Measurements from ENCODE around the gene OIT3. TPM values are rescaled to one million over a fixed set of nuclear protein-coding genes. Genes with fewer than 3 reads are reported as not detected.
"Not testable (repeated sequence)": the region's sequence is repeated elsewhere in the genome, so short reads cannot be mapped to it uniquely, and the experiment has no call there.

OIT3 gene
- total RNA-seq, 2 experiments from 2014 or later: not detected

DNA sequence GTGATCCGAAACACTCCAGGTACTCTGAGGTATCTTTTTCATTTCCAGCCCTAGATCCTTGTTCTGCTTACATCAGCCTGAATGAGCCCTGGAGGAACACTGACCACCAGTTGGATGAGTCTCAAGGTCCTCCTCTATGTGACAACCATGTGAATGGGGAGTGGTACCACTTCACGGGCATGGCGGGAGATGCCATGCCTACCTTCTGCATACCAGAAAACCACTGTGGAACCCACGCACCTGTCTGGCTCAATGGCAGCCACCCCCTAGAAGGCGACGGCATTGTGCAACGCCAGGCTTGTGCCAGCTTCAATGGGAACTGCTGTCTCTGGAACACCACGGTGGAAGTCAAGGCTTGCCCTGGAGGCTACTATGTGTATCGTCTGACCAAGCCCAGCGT is 5.1 kb downstream of the OIT3 start:
- TF ChIP-seq, protein P1, sequence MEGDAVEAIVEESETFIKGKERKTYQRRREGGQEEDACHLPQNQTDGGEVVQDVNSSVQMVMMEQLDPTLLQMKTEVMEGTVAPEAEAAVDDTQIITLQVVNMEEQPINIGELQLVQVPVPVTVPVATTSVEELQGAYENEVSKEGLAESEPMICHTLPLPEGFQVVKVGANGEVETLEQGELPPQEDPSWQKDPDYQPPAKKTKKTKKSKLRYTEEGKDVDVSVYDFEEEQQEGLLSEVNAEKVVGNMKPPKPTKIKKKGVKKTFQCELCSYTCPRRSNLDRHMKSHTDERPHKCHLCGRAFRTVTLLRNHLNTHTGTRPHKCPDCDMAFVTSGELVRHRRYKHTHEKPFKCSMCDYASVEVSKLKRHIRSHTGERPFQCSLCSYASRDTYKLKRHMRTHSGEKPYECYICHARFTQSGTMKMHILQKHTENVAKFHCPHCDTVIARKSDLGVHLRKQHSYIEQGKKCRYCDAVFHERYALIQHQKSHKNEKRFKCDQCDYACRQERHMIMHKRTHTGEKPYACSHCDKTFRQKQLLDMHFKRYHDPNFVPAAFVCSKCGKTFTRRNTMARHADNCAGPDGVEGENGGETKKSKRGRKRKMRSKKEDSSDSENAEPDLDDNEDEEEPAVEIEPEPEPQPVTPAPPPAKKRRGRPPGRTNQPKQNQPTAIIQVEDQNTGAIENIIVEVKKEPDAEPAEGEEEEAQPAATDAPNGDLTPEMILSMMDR (conservative IDR thresholded peaks at IDR 0.05; ENCODE audit: low read length): no peak
- TF ChIP-seq EZH2phosphoT487 (IDR thresholded peaks at IDR 0.05; ENCODE audit: borderline replicate concordance, low read depth, low read length): no peak

DNA sequence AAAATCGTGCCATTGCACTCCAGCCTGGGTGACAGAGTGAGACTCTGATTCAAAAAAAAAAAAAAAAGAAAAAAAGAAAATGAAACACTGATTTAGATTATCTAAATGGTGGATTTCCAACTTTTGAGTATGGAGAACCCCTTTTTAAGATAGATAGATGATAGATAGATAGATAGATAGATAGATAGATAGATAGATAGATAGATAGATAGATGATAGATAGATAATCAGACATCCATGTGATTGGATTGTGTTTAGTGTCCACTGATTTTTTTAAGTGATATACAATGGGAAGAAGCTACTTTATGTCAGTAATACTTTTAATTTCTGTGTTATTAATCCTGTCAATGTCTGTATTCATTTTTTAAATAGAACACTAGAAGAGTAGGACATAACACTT is 6.0 kb downstream of the OIT3 start:
- no peaks in the 10 kb centered on the region for H3K36me3 ChIP-seq (ENCODE audit: insufficient read depth, low read length)
- H3K27ac ChIP-seq (ENCODE audit: low read depth, low read length, poor library complexity, severe bottlenecking): no peak overlapping the region
- intact Hi-C loops (cut with micrococcal nuclease; ENCODE audit: unreplicated experiment): no loop called here
- H3K9me2 ChIP-seq (ENCODE audit: insufficient read depth, low read length): no peaks in the 10 kb centered on the region
- DNase-seq (ENCODE audit: low spot score): no peak
- H3K9me3 ChIP-seq (ENCODE audit: low read length): no peaks in the 10 kb centered on the region
- no peak overlapping the region for H2AFZ ChIP-seq (ENCODE audit: low read length)
- BruUV-seq (replicated peaks): no TSS peak
- no peak for TF ChIP-seq EZH2phosphoT487 (IDR thresholded peaks at IDR 0.05; ENCODE audit: borderline replicate concordance, low read depth, low read length)
- TF ChIP-seq, protein P1 (conservative IDR thresholded peaks at IDR 0.05; ENCODE audit: low read length): no peak
- no peak overlapping the region for H3K4me2 ChIP-seq (ENCODE audit: low read length)
- no peak overlapping the region for H3K4me3 ChIP-seq (ENCODE audit: low read depth, low read length, poor library complexity, severe bottlenecking)
- no peaks in the 10 kb centered on the region for H3K4me1 ChIP-seq (ENCODE audit: insufficient read depth, low read length, poor library complexity, severe bottlenecking)
- H4K20me1 ChIP-seq (ENCODE audit: insufficient read depth, low read length): no peaks in the 10 kb centered on the region
- POLR2A ChIA-PET: interaction anchor here (0.7 kb wide), 2 partner anchors 338 to 699 kb away, joined by 3 to 4 read pairs; no protein-coding TSS in a partner anchor
- CTCF ChIA-PET (ENCODE audit: unreplicated experiment): no interaction called here
- no peaks in the 10 kb centered on the region for H3K79me2 ChIP-seq (ENCODE audit: insufficient read depth, low read depth, low read length)

More for the DNA sequence above, 5.1 kb downstream of the OIT3 start:
- ChIA-PET POLR2A (no interaction called here), CTCF (ENCODE audit: unreplicated experiment) (no interaction called here)
- no peak for DNase-seq (ENCODE audit: low spot score)
- Histone ChIP-seq H3K4me1 (ENCODE audit: insufficient read depth, low read length, poor library complexity, severe bottlenecking) (no peaks in the 10 kb centered on the region), H4K20me1 (ENCODE audit: insufficient read depth, low read length) (no peaks in the 10 kb centered on the region), H3K36me3 (ENCODE audit: insufficient read depth, low read length) (no peaks in the 10 kb centered on the region), H3K27ac (ENCODE audit: low read depth, low read length, poor library complexity, severe bottlenecking) (no peak overlapping the region), H3K79me2 (ENCODE audit: insufficient read depth, low read depth, low read length) (no peaks in the 10 kb centered on the region), H3K9me2 (ENCODE audit: insufficient read depth, low read length) (no peaks in the 10 kb centered on the region), H3K4me3 (ENCODE audit: low read depth, low read length, poor library complexity, severe bottlenecking) (no peak overlapping the region), H3K4me2 (ENCODE audit: low read length) (no peak overlapping the region), H2AFZ (ENCODE audit: low read length) (no peak overlapping the region), H3K9me3 (ENCODE audit: low read length) (no peaks in the 10 kb centered on the region)
- no TSS peak for BruUV-seq (replicated peaks)
- intact Hi-C loops (cut with micrococcal nuclease; ENCODE audit: unreplicated experiment): no loop called here

DNA sequence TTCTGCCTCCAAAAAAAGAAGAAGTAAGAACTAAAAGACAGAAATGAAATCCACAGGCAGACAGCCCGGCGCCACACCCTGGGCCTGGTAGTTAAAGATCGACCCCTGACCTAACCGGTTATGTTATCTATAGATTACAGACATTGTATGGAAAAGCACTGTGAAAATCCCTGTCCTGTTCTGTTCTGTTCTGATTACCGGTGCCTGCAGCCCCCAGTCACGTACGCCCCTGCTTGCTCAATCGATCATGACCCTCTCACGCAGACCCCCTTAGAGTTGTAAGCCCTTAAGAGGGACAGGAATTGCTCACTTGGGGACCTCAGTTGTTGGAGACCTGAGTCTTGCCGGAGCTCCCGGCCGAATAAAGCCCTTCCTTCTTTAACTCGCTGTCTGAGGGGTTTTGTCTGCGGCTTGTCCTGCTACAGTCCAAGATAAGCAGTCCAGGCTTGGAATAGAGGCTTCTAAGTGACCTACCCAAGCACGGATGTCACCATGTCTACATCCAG is 10.5 kb downstream of the OIT3 start:
- DNase-seq (ENCODE audit: low spot score); H3K36me3 ChIP-seq (ENCODE audit: insufficient read depth, low read length); BruUV-seq (replicated peaks); H2AFZ ChIP-seq (ENCODE audit: low read length); H3K4me1 ChIP-seq (ENCODE audit: insufficient read depth, low read length, poor library complexity, severe bottlenecking); POLR2A ChIA-PET; H3K9me3 ChIP-seq (ENCODE audit: low read length); intact Hi-C loops (cut with micrococcal nuclease; ENCODE audit: unreplicated experiment); H3K9me2 ChIP-seq (ENCODE audit: insufficient read depth, low read length); H4K20me1 ChIP-seq (ENCODE audit: insufficient read depth, low read length); H3K27ac ChIP-seq (ENCODE audit: low read depth, low read length, poor library complexity, severe bottlenecking); H3K4me3 ChIP-seq (ENCODE audit: low read depth, low read length, poor library complexity, severe bottlenecking); H3K4me2 ChIP-seq (ENCODE audit: low read length); H3K79me2 ChIP-seq (ENCODE audit: insufficient read depth, low read depth, low read length); CTCF ChIA-PET (ENCODE audit: unreplicated experiment): not testable (repeated sequence)
